CD4-positive, alpha-beta memory T cell (primary cell): ENCODE results near the gene GET4. TPM values are rescaled to one million over a fixed set of nuclear protein-coding genes. Genes with fewer than 3 reads are reported as not detected.

Source experiments
- CTCF ChIA-PET: fragments of 350-600 bp; sonication (Branson Sonifier 250); formaldehyde crosslinking; loops from one replicate; lab custom pipeline; 2021; ENCODE audit warnings: inconsistent platforms; ENCODE audit not compliant: partially characterized antibody; lab: Charles Lee
- POLR2A ChIA-PET: fragments of 350-600 bp; sonication (Branson Sonifier 250); formaldehyde crosslinking; loops from one replicate; lab custom pipeline; 2021; ENCODE audit not compliant: partially characterized antibody; lab: Charles Lee
- DNase-seq, 5 donors: peaks; one replicate each; pipeline versions ENCODE4 v3.0.0 to v3.0.0-alpha.2; 2020 to 2022; ENCODE audit warnings: mixed read lengths in 1 of 5
- H3K27ac ChIP-seq: one replicate; pipeline ENCODE4 v1.7.0; 2013; ENCODE audit warnings: low read depth, low read length
- H3K27me3 ChIP-seq: 2 replicates; pipeline ENCODE4 v1.7.0; 2013; ENCODE audit warnings: mild to moderate bottlenecking, low read length, moderate library complexity; ENCODE audit not compliant: insufficient read depth
- H3K36me3 ChIP-seq: 2 replicates; pipeline ENCODE4 v1.7.0; 2013; ENCODE audit warnings: mild to moderate bottlenecking, low read length, moderate library complexity; ENCODE audit not compliant: insufficient read depth
- H3K4me1 ChIP-seq: 2 replicates; pipeline ENCODE4 v1.7.0; 2013; ENCODE audit warnings: mild to moderate bottlenecking, low read length, moderate library complexity; ENCODE audit not compliant: insufficient read depth
- H3K4me3 ChIP-seq, 2 donors: one replicate each; pipeline ENCODE4 v1.7.0; 2013; ENCODE audit warnings: low read length in 2 of 2, mild to moderate bottlenecking in 1 of 2
- H3K9me3 ChIP-seq, 2 donors: one replicate each; pipeline ENCODE4 v1.7.0; 2013; ENCODE audit warnings: low read length in 2 of 2, control low read depth in 1 of 2; ENCODE audit not compliant: control insufficient read depth in 1 of 2
- H3K27ac Mint-ChIP-seq, 7 donors: one replicate each; pipeline ENCODE4 v1.8.0; 2020 to 2021; ENCODE audit warnings: mixed read lengths in 7 of 7, mild to moderate bottlenecking in 6 of 7, inconsistent platforms in 3 of 7, moderate library complexity in 3 of 7
- H3K27me3 Mint-ChIP-seq, 2 donors: one replicate each; pipeline ENCODE4 v1.8.0; 2020 to 2021; ENCODE audit warnings: mixed read lengths in 2 of 2
- H3K36me3 Mint-ChIP-seq, 2 donors: one replicate each; pipeline ENCODE4 v1.8.0; 2020 to 2021; ENCODE audit warnings: mixed read lengths in 2 of 2, inconsistent platforms in 1 of 2, mild to moderate bottlenecking in 1 of 2
- H3K4me1 Mint-ChIP-seq, 4 donors: one replicate each; pipeline ENCODE4 v1.8.0; 2020 to 2021; ENCODE audit warnings: mixed read lengths in 4 of 4, mild to moderate bottlenecking in 1 of 4
- H3K4me3 Mint-ChIP-seq, 8 donors: one replicate each; pipeline ENCODE4 v1.8.0; 2020 to 2021; ENCODE audit warnings: mixed read lengths in 8 of 8, mild to moderate bottlenecking in 7 of 8, moderate library complexity in 6 of 8, inconsistent platforms in 3 of 8
- H3K9me3 Mint-ChIP-seq, 8 donors: one replicate each; pipeline ENCODE4 v1.8.0; 2020 to 2021; ENCODE audit warnings: mixed read lengths in 8 of 8, mild to moderate bottlenecking in 5 of 8, inconsistent platforms in 3 of 8, moderate library complexity in 1 of 8
- intact Hi-C: fragments of 100-400 bp; cut with micrococcal nuclease; formaldehyde crosslinking; loops from one replicate; pipeline ENCODE4 v1.15.1; 2023
- polyA plus RNA-seq, 2 donors: library from polyadenylated mRNA; unstranded; fragments of 300-500 nt; fragmentation: Illumina TruSeq; gene quantifications; one replicate each; pipeline ENCODE4 v1.2.3, GENCODE V29; 2021
- total RNA-seq, 2 experiments: library from RNA; stranded (reverse); gene quantifications; one replicate each; pipeline ENCODE4 v1.2.3, GENCODE V29; 2021

The GET4 gene
- total and polyA plus RNA-seq, 4 experiments from 2014 or later: 22.0 to 51.6 (median 38.1) TPM

DNA sequence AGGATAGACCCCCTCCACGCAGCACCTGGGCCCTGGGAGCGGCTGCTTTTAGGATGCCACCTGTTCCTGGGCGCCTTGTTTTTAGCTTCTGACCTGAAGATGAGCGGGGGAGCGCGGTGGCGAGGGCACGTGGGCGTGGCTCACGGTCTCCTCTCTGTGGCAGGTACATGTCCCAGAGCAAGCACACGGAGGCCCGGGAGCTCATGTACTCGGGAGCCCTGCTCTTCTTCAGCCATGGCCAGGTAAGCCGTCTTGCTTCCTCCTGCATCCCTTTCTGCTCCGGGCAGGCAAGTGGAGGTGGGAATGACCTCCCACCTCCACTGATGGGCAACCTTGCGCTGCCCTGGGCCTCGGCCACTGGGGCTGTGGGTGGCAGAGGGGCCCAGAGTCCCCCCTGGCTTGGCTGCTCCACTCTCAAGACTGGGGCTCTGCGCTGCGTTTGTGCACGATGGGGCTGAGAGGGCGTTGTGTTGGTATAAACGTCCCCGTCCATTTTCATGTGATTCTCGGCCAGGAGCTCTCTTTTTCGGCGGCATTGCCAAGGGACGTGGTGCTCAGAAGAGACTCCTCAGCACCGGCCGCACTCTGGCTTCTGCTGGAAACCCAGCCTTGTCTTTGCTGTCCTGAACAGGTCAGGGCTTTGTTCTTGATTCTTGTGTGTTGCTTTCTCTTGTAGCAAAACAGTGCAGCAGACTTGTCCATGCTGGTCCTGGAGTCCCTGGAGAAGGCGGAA lies 9.7 kb downstream of the GET4 start:
- intact Hi-C loops: no loop called here

DNA sequence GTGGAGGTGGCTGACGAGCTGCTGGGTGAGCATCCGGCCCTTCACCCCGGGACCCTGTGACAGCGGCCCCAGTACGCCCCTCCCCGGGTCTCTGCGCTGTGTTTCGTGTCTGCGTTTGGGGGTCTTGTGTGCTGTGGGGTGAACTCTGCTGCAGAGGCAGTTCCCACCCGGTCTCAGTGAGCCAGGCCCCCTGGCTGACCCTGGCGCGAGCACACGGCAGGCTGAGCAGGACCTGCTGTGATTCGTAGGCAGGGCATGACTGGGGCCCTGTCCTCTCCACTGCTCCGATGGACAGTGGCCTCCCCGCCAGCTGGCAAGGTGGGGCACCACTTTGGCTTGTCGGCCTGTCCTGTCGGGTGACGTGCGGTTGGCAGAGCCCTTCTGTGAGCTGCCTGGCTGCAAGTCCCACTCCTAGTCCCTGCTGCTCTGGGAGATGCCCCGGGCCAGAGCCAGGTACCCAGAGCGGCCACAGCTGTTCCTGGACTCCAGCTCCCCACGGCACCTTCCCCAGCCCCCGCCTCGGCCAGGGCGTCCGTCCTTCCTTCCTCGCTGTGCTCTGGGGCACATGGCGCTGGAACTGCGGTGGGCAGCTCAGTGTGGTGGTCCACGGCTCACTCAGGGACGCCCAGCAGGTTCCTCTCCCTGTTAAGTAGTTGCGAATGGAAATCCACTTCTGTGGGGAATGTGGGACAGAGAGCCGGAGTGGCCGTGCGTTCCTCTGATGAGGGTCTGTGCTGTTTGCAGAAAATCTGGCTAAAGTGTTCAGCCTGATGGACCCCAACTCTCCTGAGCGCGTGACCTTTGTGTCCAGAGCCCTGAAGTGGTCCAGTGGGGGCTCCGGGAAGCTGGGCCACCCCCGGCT lies 10.5 kb downstream of the GET4 start:
- Histone ChIP-seq H3K36me3 (peaks cover 45% of the 10 kb centered on the region), H3K4me1 (peaks cover 6% of the 10 kb centered on the region), H3K27ac (no peak overlapping the region), H3K27me3 (no peaks in the 10 kb centered on the region), H3K9me3 (no peaks in the 10 kb centered on the region), H3K4me3 (no peak overlapping the region)
- H3K9me3 Mint-ChIP-seq: no peaks in the 10 kb centered on the region
- ChIA-PET CTCF (no interaction called here), POLR2A (interaction anchor here (1.8 kb wide), 1 partner anchor 10 kb away, joined by 5 read pairs; no protein-coding TSS in a partner anchor)
- intact Hi-C loops: no loop called here
- peak overlapping the region in 1 of 7 donors; percentile 59 for H3K27ac Mint-ChIP-seq
- no peak overlapping the region for H3K4me3 Mint-ChIP-seq
- H3K4me1 Mint-ChIP-seq: peaks cover 9 to 24% (median 13%) of the 10 kb centered on the region in 4 donors
- H3K27me3 Mint-ChIP-seq: no peaks in the 10 kb centered on the region
- peaks cover 14 to 21% of the 10 kb centered on the region in 2 donors for H3K36me3 Mint-ChIP-seq
- no peak for DNase-seq

More for the DNA sequence above, 9.7 kb downstream of the GET4 start:
- POLR2A ChIA-PET: interaction anchor here (1.0 kb wide), 1 partner anchor 36 kb away, joined by 3 read pairs; no protein-coding TSS in a partner anchor
- Mint-ChIP-seq H3K27ac (no peak overlapping the region), H3K27me3 (no peaks in the 10 kb centered on the region), H3K9me3 (no peaks in the 10 kb centered on the region), H3K36me3 (peaks cover 17 to 23% of the 10 kb centered on the region in 2 donors), H3K4me3 (no peak overlapping the region), H3K4me1 (peaks cover 9 to 28% (median 16%) of the 10 kb centered on the region in 4 donors)
- no peaks in the 10 kb centered on the region for H3K9me3 ChIP-seq
- H3K4me1 ChIP-seq: peaks cover 6% of the 10 kb centered on the region
- no peak for DNase-seq
- no peaks in the 10 kb centered on the region for H3K27me3 ChIP-seq
- CTCF ChIA-PET: no interaction called here
- H3K4me3 ChIP-seq: no peak overlapping the region
- peaks cover 37% of the 10 kb centered on the region for H3K36me3 ChIP-seq
- H3K27ac ChIP-seq: no peak overlapping the region

DNA sequence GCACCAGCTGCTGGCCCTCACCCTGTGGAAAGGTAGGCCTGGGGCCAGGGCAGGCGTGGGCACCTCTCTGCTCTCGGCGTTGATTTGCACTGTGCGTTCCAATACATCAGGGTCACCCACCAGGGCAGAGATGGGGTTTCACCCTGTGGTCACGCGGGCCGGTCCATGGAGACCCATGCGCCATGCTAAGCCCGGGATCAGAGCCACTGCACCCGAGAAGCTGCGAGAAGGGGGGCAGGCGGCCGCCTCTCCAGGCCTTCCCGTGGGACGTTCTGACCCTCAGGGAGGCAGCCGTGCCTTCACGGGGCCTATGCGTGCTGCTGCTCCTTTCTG lies 11.1 kb downstream of the GET4 start:
- Mint-ChIP-seq H3K27me3 (no peaks in the 10 kb centered on the region), H3K4me1 (peaks cover 8 to 21% (median 12%) of the 10 kb centered on the region in 4 donors), H3K4me3 (no peak overlapping the region), H3K27ac (peak overlapping the region in 1 of 7 donors; percentile 59), H3K9me3 (no peaks in the 10 kb centered on the region), H3K36me3 (peaks cover 15 to 24% of the 10 kb centered on the region in 2 donors)
- intact Hi-C loops: no loop called here
- H3K4me1 ChIP-seq: peaks cover 6% of the 10 kb centered on the region
- POLR2A ChIA-PET: interaction anchor here (1.8 kb wide), 1 partner anchor 11 kb away, joined by 5 read pairs; no protein-coding TSS in a partner anchor
- no peak for DNase-seq
- H3K4me3 ChIP-seq: no peak overlapping the region
- no peak overlapping the region for H3K27ac ChIP-seq
- no peaks in the 10 kb centered on the region for H3K9me3 ChIP-seq
- no peaks in the 10 kb centered on the region for H3K27me3 ChIP-seq
- CTCF ChIA-PET: no interaction called here
- peaks cover 51% of the 10 kb centered on the region for H3K36me3 ChIP-seq

DNA sequence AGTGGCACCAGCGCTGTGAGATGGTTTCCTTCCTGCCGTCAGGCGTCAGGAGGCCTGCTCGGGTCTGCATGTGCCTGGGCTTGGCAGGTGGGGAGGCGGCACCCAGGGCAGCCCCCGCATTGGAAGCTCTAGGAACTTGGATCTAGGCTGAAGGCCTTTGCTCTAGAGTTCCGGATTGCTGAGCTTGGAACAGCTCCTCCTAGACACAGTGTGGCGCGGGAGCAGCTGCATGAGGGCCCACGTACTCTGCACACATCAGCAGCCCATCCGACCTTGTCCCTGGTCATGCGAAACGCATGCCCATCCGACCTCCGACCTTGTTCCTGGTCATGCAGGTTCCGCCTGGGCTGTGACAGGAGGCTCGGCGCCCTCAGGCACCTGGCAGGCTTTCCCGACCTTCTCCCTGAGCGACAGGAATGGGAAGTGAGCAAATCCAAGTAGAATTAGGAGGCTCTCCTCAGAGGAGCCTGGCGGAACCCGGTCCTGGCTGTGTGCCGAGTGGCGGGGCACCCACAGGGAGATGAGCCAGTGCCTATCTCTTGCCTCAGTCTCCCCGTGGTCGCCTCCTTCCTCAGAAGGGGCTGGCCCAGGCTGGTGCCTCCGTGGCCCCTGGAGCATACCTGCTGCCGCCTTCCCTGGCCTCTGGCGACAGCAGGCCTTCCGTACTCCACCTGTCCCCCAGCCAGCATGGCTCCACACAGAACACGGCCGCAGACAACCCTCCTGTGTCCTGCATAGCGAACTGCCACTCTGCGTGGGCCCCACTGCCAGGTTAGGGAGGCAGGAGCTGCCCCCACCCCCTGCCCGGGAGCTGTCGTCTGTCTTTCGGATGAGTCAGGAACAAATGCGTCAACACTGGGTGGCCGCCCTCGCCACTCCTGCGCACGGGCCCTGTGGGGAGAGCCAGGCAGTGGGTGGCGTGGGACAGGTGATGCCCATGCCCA lies 12.0 kb downstream of the GET4 start:
- peaks cover 24 to 30% of the 10 kb centered on the region in 2 donors for H3K36me3 Mint-ChIP-seq
- no peak overlapping the region for H3K4me3 Mint-ChIP-seq
- peak overlapping the region in 2 of 7 donors; percentile 53 to 59 for H3K27ac Mint-ChIP-seq
- H3K36me3 ChIP-seq: peaks cover 57% of the 10 kb centered on the region
- no peaks in the 10 kb centered on the region for H3K27me3 Mint-ChIP-seq
- H3K4me1 Mint-ChIP-seq: peaks cover 7 to 14% (median 10%) of the 10 kb centered on the region in 4 donors
- POLR2A ChIA-PET: interaction anchor here (1.8 kb wide), 1 partner anchor 12 kb away, joined by 5 read pairs; no protein-coding TSS in a partner anchor
- CTCF ChIA-PET: no interaction called here
- H3K27ac ChIP-seq: no peak overlapping the region
- peaks cover 0 to 2% (median 0%) of the 10 kb centered on the region in 8 donors for H3K9me3 Mint-ChIP-seq
- intact Hi-C loops: no loop called here
- H3K4me1 ChIP-seq: no peaks in the 10 kb centered on the region
- H3K9me3 ChIP-seq: no peaks in the 10 kb centered on the region
- H3K27me3 ChIP-seq: no peaks in the 10 kb centered on the region
- no peak overlapping the region for H3K4me3 ChIP-seq
- DNase-seq: no peak

DNA sequence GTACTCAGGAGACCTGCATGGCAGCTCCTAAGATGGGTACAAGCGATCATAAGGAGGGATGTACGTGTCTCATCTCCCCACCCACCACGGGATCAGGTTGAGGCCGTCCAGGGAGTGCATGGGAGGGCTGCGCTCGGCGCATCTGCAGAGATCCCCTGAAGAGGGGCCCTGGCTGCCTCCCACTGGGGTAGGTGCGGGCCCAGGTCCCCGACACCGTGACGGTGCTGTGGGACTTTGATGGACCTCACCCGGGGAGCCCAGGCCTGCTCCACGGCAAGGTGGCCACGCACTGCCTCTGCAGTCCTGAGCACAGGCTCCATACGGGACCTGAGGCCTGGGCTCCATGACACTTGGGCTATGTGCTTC lies 12.7 kb downstream of the GET4 start:
- Histone ChIP-seq H3K4me1 (no peaks in the 10 kb centered on the region), H3K4me3 (no peak overlapping the region), H3K9me3 (no peaks in the 10 kb centered on the region), H3K27me3 (no peaks in the 10 kb centered on the region), H3K27ac (no peak overlapping the region), H3K36me3 (peaks cover 63% of the 10 kb centered on the region)
- intact Hi-C loops: no loop called here
- Mint-ChIP-seq H3K27me3 (no peaks in the 10 kb centered on the region), H3K4me1 (peaks cover 7 to 16% (median 9%) of the 10 kb centered on the region in 4 donors), H3K27ac (no peak overlapping the region), H3K36me3 (peaks cover 27 to 31% of the 10 kb centered on the region in 2 donors), H3K9me3 (peaks cover 0 to 3% (median 0%) of the 10 kb centered on the region in 8 donors), H3K4me3 (no peak overlapping the region)
- POLR2A ChIA-PET: no interaction called here
- DNase-seq: no peak
- CTCF ChIA-PET: no interaction called here

DNA sequence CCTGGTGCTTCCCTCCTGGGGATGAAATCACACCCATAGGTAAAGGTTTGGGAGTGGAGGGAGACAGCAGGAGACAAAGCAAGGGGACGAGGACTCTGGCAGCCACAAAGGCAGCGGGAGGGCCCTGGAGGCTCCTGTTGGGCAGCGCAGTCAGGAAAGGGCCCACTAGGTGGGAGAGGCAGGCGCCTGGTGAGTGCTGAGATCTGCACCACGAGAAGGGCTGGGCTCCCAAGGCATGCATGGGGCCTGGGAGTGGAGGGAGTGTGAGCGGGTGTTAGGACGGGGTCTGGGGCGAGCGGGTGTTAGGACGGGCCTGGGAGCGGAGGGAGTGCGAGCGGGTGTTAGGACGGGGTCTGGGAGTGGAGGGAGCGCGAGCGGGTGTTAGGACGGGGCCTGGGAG lies 13.0 kb downstream of the GET4 start:
- H3K4me1 ChIP-seq: no peaks in the 10 kb centered on the region
- ChIA-PET CTCF (no interaction called here), POLR2A (no interaction called here)
- Mint-ChIP-seq H3K27ac (no peak overlapping the region), H3K4me3 (no peak overlapping the region), H3K4me1 (peaks cover 7 to 15% (median 9%) of the 10 kb centered on the region in 4 donors), H3K9me3 (peaks cover 0 to 3% (median 0%) of the 10 kb centered on the region in 8 donors), H3K27me3 (no peaks in the 10 kb centered on the region), H3K36me3 (peaks cover 27 to 31% of the 10 kb centered on the region in 2 donors)
- H3K27me3 ChIP-seq: no peaks in the 10 kb centered on the region
- H3K9me3 ChIP-seq: no peaks in the 10 kb centered on the region
- intact Hi-C loops: no loop called here
- DNase-seq: no peak
- H3K4me3 ChIP-seq: no peak overlapping the region
- peaks cover 63% of the 10 kb centered on the region for H3K36me3 ChIP-seq
- H3K27ac ChIP-seq: no peak overlapping the region
